IMR-90 (cell line): ENCODE measurements around the gene QKI. TPM values are rescaled to one million over a fixed set of nuclear protein-coding genes. Genes with fewer than 3 reads are reported as not detected.

Experiments used
- ATAC-seq: fragments of 200-7000 bp; cut with Tn5 transposase; 2 replicates; pipeline ENCODE4 v1.9.1; 2020; ENCODE audit warnings: low read depth, mild to moderate bottlenecking, moderate library complexity
- BruUV-seq: library from RNA; stranded (reverse); fragments of 400-500 nt; replicated peaks from 2 replicates; lab custom pipeline; 2021; lab: Mats Ljungman, UMichigan
- CTCF ChIA-PET: fragments of 300-600 bp; formaldehyde crosslinking; extraction: SDS; loops from one replicate; lab custom pipeline; 2021; ENCODE audit warnings: antibody characterized with exemption; lab: Yijun Ruan, JAX
- POLR2A ChIA-PET: fragments of 300-600 bp; sonication (Branson Sonifier 250); formaldehyde crosslinking; loops from one replicate; lab custom pipeline; 2022; ENCODE audit warnings: antibody characterized with exemption; ENCODE audit not compliant: unreplicated experiment; lab: Charles Lee
- DNase-seq: peaks from one replicate; pipeline ENCODE4 v3.0.0; 2013
- H2AFZ ChIP-seq: replicated peaks from 2 replicates; pipeline ENCODE3; 2013; ENCODE audit warnings: low read length, mild to moderate bottlenecking; ENCODE audit not compliant: poor library complexity
- H2AK5ac ChIP-seq: 2 replicates; pipeline ENCODE4 v1.6.1; 2013; ENCODE audit warnings: low read depth, low read length, inconsistent platforms
- H2AK9ac ChIP-seq: replicated peaks from 2 replicates; pipeline ENCODE3; 2013; ENCODE audit warnings: mild to moderate bottlenecking, low read depth, low read length, moderate library complexity; ENCODE audit not compliant: poor library complexity
- H2BK120ac ChIP-seq: 2 replicates; pipeline ENCODE4 v1.6.1; 2013; ENCODE audit warnings: low read depth, low read length, inconsistent platforms
- H2BK15ac ChIP-seq: 3 replicates; pipeline ENCODE4 v1.6.1; 2013; ENCODE audit warnings: low read depth, low read length, inconsistent platforms
- H2BK20ac ChIP-seq: 2 replicates; pipeline ENCODE4 v1.6.1; 2013; ENCODE audit warnings: low read depth, mild to moderate bottlenecking, inconsistent platforms, low read length, moderate library complexity
- H2BK5ac ChIP-seq: 2 replicates; pipeline ENCODE4 v1.6.1; 2013; ENCODE audit warnings: mild to moderate bottlenecking, low read depth, low read length, inconsistent platforms; ENCODE audit not compliant: poor library complexity, severe bottlenecking
- H3K14ac ChIP-seq: replicated peaks from 2 replicates; pipeline ENCODE4 v1.6.1; 2013; ENCODE audit warnings: low read depth, low read length, inconsistent platforms
- H3K18ac ChIP-seq: 2 replicates; pipeline ENCODE4 v1.6.1; 2013; ENCODE audit warnings: low read depth, low read length, control low read depth
- H3K23ac ChIP-seq: 2 replicates; pipeline ENCODE4 v1.6.1; 2013; ENCODE audit warnings: low read depth, low read length, inconsistent platforms
- H3K27ac ChIP-seq: 2 replicates; pipeline ENCODE4 v1.5.1; 2013; ENCODE audit warnings: mild to moderate bottlenecking, control low read depth, low read length; ENCODE audit not compliant: insufficient read depth
- H3K27me3 ChIP-seq: 2 replicates; pipeline ENCODE4 v1.6.1; 2013; ENCODE audit warnings: low read length; ENCODE audit not compliant: control insufficient read depth, insufficient read depth
- H3K36me3 ChIP-seq: 2 replicates; pipeline ENCODE4 v1.6.1; 2013; ENCODE audit warnings: low read length, mixed read lengths; ENCODE audit not compliant: control insufficient read depth, insufficient read depth
- H3K4ac ChIP-seq: 2 replicates; pipeline ENCODE4 v1.6.1; 2013; ENCODE audit warnings: low read depth, low read length, inconsistent platforms
- H3K4me1 ChIP-seq: 2 replicates; pipeline ENCODE4 v1.6.1; 2013; ENCODE audit warnings: low read length, mixed read lengths; ENCODE audit not compliant: control insufficient read depth, insufficient read depth
- H3K4me2 ChIP-seq: 2 replicates; pipeline ENCODE4 v1.6.1; 2013; ENCODE audit warnings: low read depth, mild to moderate bottlenecking, control low read depth, low read length, moderate library complexity
- H3K4me3 ChIP-seq: 2 replicates; pipeline ENCODE4 v1.5.1; 2013; ENCODE audit warnings: low read depth, mild to moderate bottlenecking, control low read depth, low read length, moderate library complexity; ENCODE audit not compliant: insufficient read depth
- H3K56ac ChIP-seq: 2 replicates; pipeline ENCODE4 v1.6.1; 2013; ENCODE audit warnings: low read length, inconsistent platforms; ENCODE audit not compliant: insufficient read depth; ENCODE audit errors: extremely low read depth
- H3K79me1 ChIP-seq, 2 experiments: 2 replicates each; pipeline ENCODE4 v1.6.1; 2013; ENCODE audit warnings: low read length in 2 of 2, inconsistent platforms in 1 of 2, low read depth in 1 of 2
- H3K9ac ChIP-seq: 2 replicates; pipeline ENCODE4 v1.6.1; 2013; ENCODE audit warnings: low read depth, low read length, control low read depth
- H3K9me1 ChIP-seq: 2 replicates; pipeline ENCODE4 v1.6.1; 2013; ENCODE audit warnings: low read length, inconsistent platforms; ENCODE audit not compliant: insufficient read depth
- H3K9me3 ChIP-seq: 2 replicates; pipeline ENCODE4 v1.6.1; 2013; ENCODE audit warnings: low read length; ENCODE audit not compliant: control insufficient read depth, insufficient read depth
- H4K20me1 ChIP-seq: 2 replicates; pipeline ENCODE4 v1.6.1; 2013; ENCODE audit warnings: low read length, inconsistent platforms; ENCODE audit not compliant: insufficient read depth
- H4K5ac ChIP-seq: 2 replicates; pipeline ENCODE4 v1.6.1; 2013; ENCODE audit warnings: mild to moderate bottlenecking, low read depth, low read length, control low read depth
- H4K8ac ChIP-seq, 2 experiments: 2 replicates each; pipeline ENCODE4 v1.6.1; 2013; ENCODE audit warnings: low read depth in 2 of 2, low read length in 2 of 2, control low read depth in 1 of 2, inconsistent platforms in 1 of 2
- H4K91ac ChIP-seq: 2 replicates; pipeline ENCODE4 v1.6.1; 2013; ENCODE audit warnings: low read depth, low read length, inconsistent platforms; ENCODE audit not compliant: insufficient read depth
- BHLHE40 ChIP-seq: fragments of 150-350 bp; IDR thresholded peaks from 2 replicates; pipeline ENCODE4 v1.6.1; 2016; ENCODE audit warnings: mild to moderate bottlenecking, low read depth, low read length
- CEBPB ChIP-seq: IDR thresholded peaks from 2 replicates; pipeline ENCODE4 v1.6.1; 2012; ENCODE audit warnings: low read depth, low read length, improper control_type of control experiment
- CHD1 ChIP-seq: IDR thresholded peaks from 2 replicates; pipeline ENCODE4 v1.6.1; 2012; ENCODE audit warnings: low read depth, low read length, improper control_type of control experiment
- ELK1 ChIP-seq: fragments of 150-350 bp; IDR thresholded peaks from 2 replicates; pipeline ENCODE4 v1.6.1; 2016; ENCODE audit warnings: low read depth, mild to moderate bottlenecking, low read length, moderate library complexity, borderline replicate concordance
- FOS ChIP-seq: fragments of 150-350 bp; IDR thresholded peaks from 2 replicates; pipeline ENCODE4 v1.6.1; 2016; ENCODE audit warnings: low read depth, low read length
- MAFK ChIP-seq: IDR thresholded peaks from 2 replicates; pipeline ENCODE4 v1.6.1; 2012; ENCODE audit warnings: low read depth, low read length, improper control_type of control experiment
- MAZ ChIP-seq: IDR thresholded peaks from 2 replicates; pipeline ENCODE4 v1.6.1; 2012; ENCODE audit warnings: low read depth, mild to moderate bottlenecking, low read length, improper control_type of control experiment, moderate library complexity, borderline replicate concordance
- MXI1 ChIP-seq: IDR thresholded peaks from 2 replicates; pipeline ENCODE4 v1.6.1; 2012; ENCODE audit warnings: low read depth, mild to moderate bottlenecking, low read length, moderate library complexity, borderline replicate concordance
- NFE2L2 ChIP-seq: fragments of 150-350 bp; IDR thresholded peaks from 2 replicates; pipeline ENCODE4 v1.6.1; 2016; ENCODE audit warnings: low read depth, mild to moderate bottlenecking, low read length
- POLR2A ChIP-seq: IDR thresholded peaks from 2 replicates; pipeline ENCODE4 v1.6.1; 2012; ENCODE audit warnings: mild to moderate bottlenecking, low read depth, low read length
- RAD21 ChIP-seq: IDR thresholded peaks from 2 replicates; pipeline ENCODE4 v1.6.1; 2012; ENCODE audit warnings: low read length, improper control_type of control experiment
- RCOR1 ChIP-seq: IDR thresholded peaks from 2 replicates; pipeline ENCODE4 v1.6.1; 2012; ENCODE audit warnings: mild to moderate bottlenecking, low read length, improper control_type of control experiment; ENCODE audit not compliant: insufficient replicate concordance
- RFX5 ChIP-seq: IDR thresholded peaks from 2 replicates; pipeline ENCODE4 v1.8.0; 2012; ENCODE audit warnings: low read depth, mild to moderate bottlenecking, low read length, moderate library complexity
- USF2 ChIP-seq: fragments of 150-350 bp; IDR thresholded peaks from 2 replicates; pipeline ENCODE4 v1.6.1; 2017; ENCODE audit warnings: mild to moderate bottlenecking, antibody characterized with exemption, low read length, low read depth
- WGBS, 2 experiments: methylation state at CpG; one replicate each; pipeline versions ENCODE4 v1.1.5 to v1.1.7; 2013; ENCODE audit warnings: missing lambda C conversion rate in 2 of 2; ENCODE audit not compliant: insufficient read length in 1 of 2; ENCODE audit errors: extremely low coverage in 2 of 2; 5-methylcytosine and 5-hydroxymethylcytosine counted together
- dilution Hi-C: fragments of 300-500 bp; cut with HindIII; formaldehyde crosslinking; loops from one replicate; pipeline ENCODE4 v1.14.3; 2018; ENCODE audit warnings: low sequenced_read_pairs; ENCODE audit not compliant: unreplicated experiment
- in situ Hi-C: fragments of 300-500 bp; cut with MboI; formaldehyde crosslinking; loops from 3 replicates; pipeline ENCODE4 v1.14.3; 2019; ENCODE audit warnings: low sequenced_read_pairs, inconsistent platforms, mixed read lengths
- intact Hi-C: fragments of 100-400 bp; cut with micrococcal nuclease; formaldehyde crosslinking; loops from 2 replicates; pipeline ENCODE4 v1.10.0; 2022
- polyA plus RNA-seq, 3 experiments: library from polyadenylated mRNA; depleted of rRNA; stranded (reverse); fragments of >200 nt; gene quantifications; 2 replicates each; pipeline ENCODE4 v1.2.3, GENCODE V29; 2012; ENCODE audit warnings: low replicate concordance in 1 of 3
- total RNA-seq: library from RNA; depleted of rRNA; stranded (reverse); fragments of >200 nt; gene quantifications from 2 replicates; pipeline ENCODE4 v1.2.3, GENCODE V29; 2012

Gene QKI
- total and polyA plus RNA-seq, 2 of the 4 experiments (the other 2 are of a cell fraction), result 112 to 232 TPM

DNA sequence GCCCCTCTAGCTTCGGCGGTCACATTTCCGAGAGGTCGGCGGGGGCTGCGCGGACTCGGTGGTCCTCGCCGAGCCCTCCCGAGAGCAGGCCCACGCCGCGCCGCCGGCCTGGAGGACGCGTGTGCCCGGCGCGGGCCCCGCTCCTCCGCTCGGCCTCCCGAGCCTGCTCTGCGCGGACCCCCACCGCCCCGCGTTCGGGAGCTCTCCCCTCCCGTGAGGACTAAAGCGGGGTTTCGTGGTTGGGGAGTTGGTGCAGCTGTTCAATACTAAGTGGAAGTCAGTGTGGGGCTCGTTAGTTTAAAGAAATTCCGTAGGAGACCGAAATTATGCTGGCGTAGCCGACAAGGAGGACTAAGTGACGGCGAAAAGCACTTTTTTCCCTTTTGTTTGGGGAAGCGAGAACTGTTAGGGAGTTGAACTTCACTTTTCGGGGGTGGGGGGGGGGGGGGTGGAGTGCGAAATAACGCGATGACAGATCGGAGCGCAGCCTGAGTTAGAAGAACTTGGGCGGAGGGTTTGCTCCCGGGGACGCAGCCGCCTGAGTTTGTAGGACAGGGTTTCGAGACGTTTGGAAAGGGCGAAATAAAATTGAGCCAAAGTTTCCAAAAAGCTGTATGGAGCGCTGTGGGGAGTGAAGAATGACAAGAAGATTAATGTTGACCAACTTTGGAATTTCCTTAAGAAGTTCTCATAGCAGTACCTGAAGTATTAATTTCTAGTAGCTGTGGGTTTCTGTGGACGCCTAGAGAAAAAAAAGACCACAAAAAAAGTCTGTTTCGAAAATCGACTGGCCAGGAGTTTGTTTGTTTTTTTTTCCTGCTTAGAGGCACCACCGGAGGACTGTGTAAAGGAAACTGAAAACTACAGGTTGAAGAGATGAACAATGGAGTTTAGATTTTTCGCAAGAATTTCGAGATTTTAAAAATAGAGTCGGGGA, 1.4 kb downstream of the QKI start:
- WGBS, 2 experiments, result 0% methylated on average over 18 of the region's 63 CpGs; no CpG with 5 or more reads in 1 of the 2 experiments
- peak overlapping the region; percentile 100 for H3K4me3 ChIP-seq
- H3K56ac ChIP-seq, result peak overlapping the region; percentile 96
- intact Hi-C loops (loop anchor here (1.0 to 10.0 kb wide), 10 partner anchors 116 to 1829 kb away; no protein-coding TSS in a partner anchor), in situ Hi-C loops (loop anchor here (25.0 kb wide), 1 partner anchor 2004 kb away; no protein-coding TSS in a partner anchor), dilution Hi-C loops (no loop called here)
- H3K14ac ChIP-seq, result peak overlapping the region; percentile 99
- H2BK5ac ChIP-seq, result peak overlapping the region; percentile 99
- H2AFZ ChIP-seq, result peak overlapping the region; percentile 83
- peak overlapping the region; percentile 91 for H3K4ac ChIP-seq
- CTCF ChIA-PET, result interaction anchor here (0.6 to 1.2 kb wide), 14 partner anchors 10 to 1738 kb away, joined by 3 to 9 read pairs (median 4); no protein-coding TSS in a partner anchor
- peak overlapping the region; percentile 95 for H3K18ac ChIP-seq
- POLR2A ChIA-PET, result interaction anchor here (0.7 kb wide), 1 partner anchor 1163 kb away, joined by 3 read pairs; no protein-coding TSS in a partner anchor
- BruUV-seq, result no TSS peak
- peak overlapping the region; percentile 98 for H3K23ac ChIP-seq
- H2AK5ac ChIP-seq, result peak overlapping the region; percentile 27
- H3K27me3 ChIP-seq, result no peaks in the 10 kb centered on the region
- H3K4me1 ChIP-seq, result peaks cover 2% of the 10 kb centered on the region; the same call in 1 of the 2 replicates
- H3K27ac ChIP-seq, result peak overlapping the region; percentile 99
- peak overlapping the region; percentile 94 for H3K4me2 ChIP-seq
- H2BK20ac ChIP-seq, result no peak overlapping the region
- no peaks in the 10 kb centered on the region for H3K36me3 ChIP-seq
- peak overlapping the region; percentile 87 for H4K91ac ChIP-seq
- no peak overlapping the region; the same call in 2 of the 3 replicates for H2BK15ac ChIP-seq
- DNase-seq (peak; percentile 52), ATAC-seq (no peak)
- peaks cover 31% of the 10 kb centered on the region for H4K20me1 ChIP-seq
- peak overlapping the region; percentile 96 for H4K5ac ChIP-seq
- H4K8ac ChIP-seq, result peak overlapping the region; percentile 6 to 82
- peak overlapping the region; percentile 38 for H2BK120ac ChIP-seq
- H3K9me3 ChIP-seq, result no peaks in the 10 kb centered on the region
- H3K9me1 ChIP-seq, result no peaks in the 10 kb centered on the region
- H2AK9ac ChIP-seq, result peak overlapping the region; percentile 13
- peak overlapping the region; percentile 100 for H3K9ac ChIP-seq
- no peaks in the 10 kb centered on the region for H3K79me1 ChIP-seq
- no peak for TF ChIP-seq ELK1
- TF ChIP-seq MAFK, result no peak
- TF ChIP-seq RFX5, result no peak
- no peak for TF ChIP-seq BHLHE40
- no peak for TF ChIP-seq RAD21
- no peak for TF ChIP-seq MXI1
- TF ChIP-seq MAZ, result no peak
- no peak for TF ChIP-seq NFE2L2
- TF ChIP-seq USF2, result no peak
- no peak; the same call in 1 of the 2 replicates for TF ChIP-seq CHD1
- TF ChIP-seq FOS, result no peak
- no peak for TF ChIP-seq CEBPB
- no peak for TF ChIP-seq RCOR1
- TF ChIP-seq POLR2A, result no peak
